GM23338 (cell line): ENCODE measurements around the gene ANO1.

Experiments
- CREB1 ChIP-seq: fragments of 250-450 bp; sonication (Bioruptor Pico); IDR thresholded peaks from 2 replicates; pipeline ENCODE4 v1.5.0; 2020; ENCODE audit warnings: low read depth, mild to moderate bottlenecking, moderate library complexity
- EZH2 ChIP-seq: fragments of 200-600 bp; sonication (generic); IDR thresholded peaks from one replicate; pipeline ENCODE4 v1.8.0; 2017; ENCODE audit warnings: antibody characterized with exemption, mild to moderate bottlenecking, low read depth; ENCODE audit not compliant: unreplicated experiment
- EZH2phosphoT487 ChIP-seq: fragments of 200-600 bp; sonication (generic); IDR thresholded peaks from one replicate; pipeline ENCODE4 v1.8.1; 2018; ENCODE audit warnings: antibody characterized with exemption; ENCODE audit not compliant: unreplicated experiment
- JUNB ChIP-seq: IDR thresholded peaks from one replicate; pipeline ENCODE4 v1.6.1; 2016; ENCODE audit warnings: antibody characterized with exemption; ENCODE audit not compliant: unreplicated experiment
- NANOG ChIP-seq: IDR thresholded peaks from 2 replicates; pipeline ENCODE4 v1.6.1; 2016; ENCODE audit warnings: antibody characterized with exemption, borderline replicate concordance
- POLR2AphosphoS5 ChIP-seq: IDR thresholded peaks from 2 replicates; pipeline ENCODE4 v1.6.1; 2016; ENCODE audit warnings: antibody characterized with exemption, low read depth
- REST ChIP-seq: IDR thresholded peaks from one replicate; pipeline ENCODE4 v1.6.1; 2018; ENCODE audit warnings: antibody characterized with exemption; ENCODE audit not compliant: unreplicated experiment
- ZNF114 ChIP-seq: fragments of 250-450 bp; sonication (Bioruptor Pico); IDR thresholded peaks from 2 replicates; pipeline ENCODE4 v1.5.0; 2020; ENCODE audit warnings: mild to moderate bottlenecking, moderate library complexity
- ZNF331 ChIP-seq: fragments of 250-450 bp; sonication (Bioruptor Pico); IDR thresholded peaks from 2 replicates; pipeline ENCODE4 v1.5.0; 2020; ENCODE audit warnings: low read depth, mild to moderate bottlenecking, moderate library complexity
- ZNF462 ChIP-seq: fragments of 250-450 bp; sonication (Bioruptor Pico); IDR thresholded peaks from 2 replicates; pipeline ENCODE4 v1.5.0; 2020; ENCODE audit warnings: mild to moderate bottlenecking, moderate library complexity
- TF ChIP-seq, protein P1 (sequence below), 2 experiments: fragments of 200-600 bp in 1 of 2; sonication (generic) in 1 of 2; conservative IDR thresholded peaks; 2 replicates each; pipeline versions ENCODE4 v1.5.1 to v1.6.1; 2016 to 2017; ENCODE audit warnings: antibody characterized with exemption in 2 of 2, low read depth in 2 of 2, mild to moderate bottlenecking in 2 of 2, moderate library complexity in 1 of 2
- TF ChIP-seq, protein P2 (sequence below): IDR thresholded peaks from 2 replicates; pipeline ENCODE4 v1.6.1; 2016; ENCODE audit warnings: antibody characterized with exemption

GRCh38 chr11:70230840-70231710 lies 153.0 kb downstream of the ANO1 start:
- TF ChIP-seq, protein P1, sequence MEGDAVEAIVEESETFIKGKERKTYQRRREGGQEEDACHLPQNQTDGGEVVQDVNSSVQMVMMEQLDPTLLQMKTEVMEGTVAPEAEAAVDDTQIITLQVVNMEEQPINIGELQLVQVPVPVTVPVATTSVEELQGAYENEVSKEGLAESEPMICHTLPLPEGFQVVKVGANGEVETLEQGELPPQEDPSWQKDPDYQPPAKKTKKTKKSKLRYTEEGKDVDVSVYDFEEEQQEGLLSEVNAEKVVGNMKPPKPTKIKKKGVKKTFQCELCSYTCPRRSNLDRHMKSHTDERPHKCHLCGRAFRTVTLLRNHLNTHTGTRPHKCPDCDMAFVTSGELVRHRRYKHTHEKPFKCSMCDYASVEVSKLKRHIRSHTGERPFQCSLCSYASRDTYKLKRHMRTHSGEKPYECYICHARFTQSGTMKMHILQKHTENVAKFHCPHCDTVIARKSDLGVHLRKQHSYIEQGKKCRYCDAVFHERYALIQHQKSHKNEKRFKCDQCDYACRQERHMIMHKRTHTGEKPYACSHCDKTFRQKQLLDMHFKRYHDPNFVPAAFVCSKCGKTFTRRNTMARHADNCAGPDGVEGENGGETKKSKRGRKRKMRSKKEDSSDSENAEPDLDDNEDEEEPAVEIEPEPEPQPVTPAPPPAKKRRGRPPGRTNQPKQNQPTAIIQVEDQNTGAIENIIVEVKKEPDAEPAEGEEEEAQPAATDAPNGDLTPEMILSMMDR (conservative IDR thresholded peaks at IDR 0.05; ENCODE audit: low read depth in 2 of 2): no peak
- TF ChIP-seq CREB1 (CRISPR knock-in tag): no peak
- no peak for TF ChIP-seq POLR2AphosphoS5
- TF ChIP-seq ZNF462 (CRISPR knock-in tag): no peak
- no peak for TF ChIP-seq EZH2phosphoT487
- TF ChIP-seq ZNF114 (CRISPR knock-in tag): no peak
- TF ChIP-seq REST: no peak
- no peak for TF ChIP-seq JUNB
- no peak for TF ChIP-seq EZH2
- TF ChIP-seq, protein P2, sequence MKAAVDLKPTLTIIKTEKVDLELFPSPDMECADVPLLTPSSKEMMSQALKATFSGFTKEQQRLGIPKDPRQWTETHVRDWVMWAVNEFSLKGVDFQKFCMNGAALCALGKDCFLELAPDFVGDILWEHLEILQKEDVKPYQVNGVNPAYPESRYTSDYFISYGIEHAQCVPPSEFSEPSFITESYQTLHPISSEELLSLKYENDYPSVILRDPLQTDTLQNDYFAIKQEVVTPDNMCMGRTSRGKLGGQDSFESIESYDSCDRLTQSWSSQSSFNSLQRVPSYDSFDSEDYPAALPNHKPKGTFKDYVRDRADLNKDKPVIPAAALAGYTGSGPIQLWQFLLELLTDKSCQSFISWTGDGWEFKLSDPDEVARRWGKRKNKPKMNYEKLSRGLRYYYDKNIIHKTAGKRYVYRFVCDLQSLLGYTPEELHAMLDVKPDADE: no peak
- TF ChIP-seq ZNF331: no peak
- TF ChIP-seq NANOG: no peak
